Erythroblast (primary cell): ENCODE results near the gene PDXP.
"Not testable (repeated sequence)": the region's sequence is repeated elsewhere in the genome, so short reads cannot be mapped to it uniquely, and the experiment has no call there.

Experiments
- GATA1 ChIP-seq: IDR thresholded peaks from 2 replicates; pipeline ENCODE4 v1.6.1; 2011; ENCODE audit warnings: low read depth, mild to moderate bottlenecking, control low read depth, low read length, moderate library complexity
- POLR2A ChIP-seq: IDR thresholded peaks from 2 replicates; pipeline ENCODE4 v1.6.1; 2011; ENCODE audit warnings: mild to moderate bottlenecking, low read length

DNA sequence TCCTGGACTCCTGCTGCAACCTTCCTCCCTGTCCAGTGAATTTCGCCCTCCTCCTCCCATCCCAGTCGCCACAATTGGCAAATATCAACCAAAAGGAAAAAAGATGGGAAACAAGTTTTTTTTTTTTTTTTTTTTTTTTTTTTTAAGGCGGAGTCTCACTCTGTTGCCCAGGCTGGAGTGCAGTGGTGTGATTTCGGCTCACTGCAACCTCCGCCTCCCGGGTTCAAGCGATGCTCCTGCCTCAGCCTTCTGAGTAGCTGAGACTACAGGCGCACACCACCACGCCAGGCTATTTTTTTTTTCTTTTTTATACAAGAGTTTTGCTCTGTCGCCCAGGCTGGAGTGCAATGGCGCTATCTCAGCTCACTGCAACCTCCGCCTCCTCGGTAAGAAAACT, 37.7 kb downstream of the PDXP start:
- not testable (repeated sequence) for TF ChIP-seq POLR2A, GATA1
